ENCODE measurements around the gene ATG13.
"Not testable (repeated sequence)": the region's sequence is repeated elsewhere in the genome, so short reads cannot be mapped to it uniquely, and the experiment has no call there.

The ATG13 gene

GRCh38 chr11:46617134-46617971 lies at the start of gene ATG13, which contains the start of gene HARBI1:
Gene ATG13 (plus strand): TSS chr11:46617553. CDS start chr11:46644292, 26,739 bp downstream.
Gene HARBI1 (minus strand): TSS chr11:46617227. CDS start chr11:46616237, 990 bp downstream.
- peak; percentile 94 for DNase-seq (ENCODE audit: low spot score)

- no peak for DNase-seq (ENCODE audit: low spot score)
Measured at GRCh38 chr11:46570790-46571398, 46.5 kb upstream of the ATG13 start.

- DNase-seq (ENCODE audit: low spot score) = no peak
Measured at GRCh38 chr11:46574656-46575055, 42.7 kb upstream of the ATG13 start.

- no peak for DNase-seq (ENCODE audit: low spot score)
Measured at GRCh38 chr11:46577058-46577457, 40.3 kb upstream of the ATG13 start.

DNA sequence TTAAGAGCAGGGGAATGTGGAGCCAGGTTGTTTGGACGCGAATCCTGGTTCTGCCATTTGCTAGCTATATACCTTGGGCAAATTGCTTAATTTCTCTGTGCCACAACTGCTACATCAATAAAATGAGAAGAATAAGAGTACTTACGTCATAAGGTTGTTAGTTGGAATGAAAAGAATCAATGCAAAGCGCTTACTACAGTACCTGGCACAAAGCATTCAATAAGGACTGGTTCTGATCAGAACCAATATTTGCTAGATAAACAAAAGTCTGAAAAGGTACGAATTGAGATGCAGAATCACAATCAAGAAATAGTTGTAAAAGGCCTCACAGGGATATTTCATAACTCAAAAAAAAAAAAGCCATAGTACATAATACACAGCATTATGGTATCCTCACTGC lies 34.8 kb upstream of the ATG13 start:
- no peak for DNase-seq (ENCODE audit: low spot score)

DNA sequence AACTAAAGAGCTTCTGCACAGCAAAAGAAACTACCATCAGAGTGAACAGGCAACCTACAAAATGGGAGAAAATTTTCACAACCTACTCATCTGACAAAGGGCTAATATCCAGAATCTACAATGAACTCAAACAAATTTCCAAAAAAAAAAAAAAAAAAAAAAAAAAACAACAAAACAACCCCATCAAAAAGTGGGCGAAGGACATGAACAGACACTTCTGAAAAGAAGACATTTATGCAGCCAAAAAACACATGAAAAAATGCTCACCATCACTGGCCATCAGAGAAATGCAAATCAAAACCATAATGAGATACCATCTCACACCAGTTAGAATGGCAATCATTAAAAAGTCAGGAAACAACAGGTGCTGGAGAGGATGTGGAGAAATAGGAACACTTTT lies 33.8 kb upstream of the ATG13 start:
- not testable (repeated sequence) for DNase-seq (ENCODE audit: low spot score)

GRCh38 chr11:46588131-46588530 lies 29.2 kb upstream of the ATG13 start:
- DNase-seq (ENCODE audit: low spot score) = no peak

GRCh38 chr11:46588915-46589314 lies 28.4 kb upstream of the ATG13 start:
- DNase-seq (ENCODE audit: low spot score) = no peak

- no peak for DNase-seq (ENCODE audit: low spot score)
Measured at GRCh38 chr11:46590740-46591605, 26.4 kb upstream of the ATG13 start.

DNA sequence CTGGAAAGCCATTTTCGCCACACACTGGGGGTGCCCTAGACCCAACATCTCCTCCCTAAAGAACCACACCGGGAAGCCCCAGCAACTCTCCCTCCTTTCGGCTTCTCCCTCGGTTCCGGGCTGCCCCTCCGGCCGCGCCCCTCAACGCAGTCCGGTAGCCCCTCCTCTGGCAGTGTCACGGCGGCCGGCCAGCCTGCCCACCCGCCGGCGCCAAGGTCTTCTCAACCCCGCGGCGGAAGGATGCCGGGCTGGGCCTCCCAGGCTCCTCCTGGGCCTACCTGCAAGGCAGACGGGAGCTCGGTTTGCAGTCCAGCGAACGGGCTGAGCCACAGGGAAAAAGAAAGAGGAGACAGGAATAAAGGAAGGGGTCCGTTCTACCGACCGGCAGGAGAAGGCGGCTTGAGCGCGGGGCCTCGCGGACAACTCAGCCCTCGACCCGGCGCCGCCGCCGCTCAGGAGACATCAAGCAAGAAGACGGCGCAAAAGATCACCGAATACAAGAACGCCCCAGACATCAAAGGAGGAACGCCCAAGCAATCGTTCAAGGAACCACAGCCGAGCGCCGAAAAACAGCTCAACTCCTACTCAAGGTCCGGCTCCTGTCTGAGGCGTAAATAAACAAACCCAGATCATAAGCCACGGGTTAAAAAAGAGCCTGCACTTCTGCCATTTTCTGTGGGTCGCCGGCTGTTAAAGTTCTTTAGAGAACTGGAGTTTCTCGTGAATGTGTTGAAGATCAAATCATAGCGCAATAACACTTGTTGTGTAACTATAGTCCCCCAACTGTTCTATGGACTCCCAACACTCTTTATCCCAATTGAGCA lies 23.6 kb upstream of the ATG13 start, which contains the start of gene AMBRA1:
Gene AMBRA1 (minus strand): TSS at position 474 of the 824 bp plus-strand sequence. CDS start 45,643 bp downstream, outside the sequence.
- DNase-seq (ENCODE audit: low spot score) = peak; percentile 81

DNA sequence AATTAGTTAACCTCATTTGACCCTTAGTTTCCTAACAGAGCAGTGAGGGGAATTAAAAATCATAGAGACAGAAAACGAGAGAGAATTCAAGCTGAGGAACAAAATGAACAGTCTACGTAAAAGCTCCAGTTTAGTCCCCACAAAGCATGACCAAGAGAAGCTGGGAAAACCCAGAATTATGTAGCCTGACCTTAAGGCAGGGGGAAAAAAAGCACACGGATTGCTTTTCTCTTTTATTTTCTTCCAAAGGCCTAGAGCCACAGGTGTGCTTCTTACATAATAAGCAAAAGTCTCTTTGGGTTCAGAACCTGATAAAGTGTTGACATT lies 23.0 kb upstream of the ATG13 start:
- no peak for DNase-seq (ENCODE audit: low spot score)

DNA sequence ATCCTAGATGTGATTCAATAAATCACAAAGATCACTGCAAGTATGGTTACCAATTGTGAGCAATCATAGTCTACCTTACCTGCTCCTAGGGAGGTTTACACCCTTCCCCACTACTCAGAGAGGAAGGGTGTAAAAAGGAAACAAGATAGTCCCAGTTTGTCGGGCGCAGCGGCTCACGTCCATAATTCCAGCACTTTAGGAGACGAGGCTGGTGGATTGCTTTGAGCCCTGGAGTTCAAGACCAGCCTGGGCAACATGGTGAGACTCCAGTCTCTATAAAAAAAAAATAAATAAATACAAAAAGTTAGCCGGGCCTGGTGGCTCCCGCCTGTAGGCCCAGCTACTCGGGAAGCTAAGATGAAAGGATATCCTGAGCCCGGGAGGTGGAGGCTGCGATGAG lies 22.6 kb upstream of the ATG13 start:
- DNase-seq (ENCODE audit: low spot score) = no peak

DNA sequence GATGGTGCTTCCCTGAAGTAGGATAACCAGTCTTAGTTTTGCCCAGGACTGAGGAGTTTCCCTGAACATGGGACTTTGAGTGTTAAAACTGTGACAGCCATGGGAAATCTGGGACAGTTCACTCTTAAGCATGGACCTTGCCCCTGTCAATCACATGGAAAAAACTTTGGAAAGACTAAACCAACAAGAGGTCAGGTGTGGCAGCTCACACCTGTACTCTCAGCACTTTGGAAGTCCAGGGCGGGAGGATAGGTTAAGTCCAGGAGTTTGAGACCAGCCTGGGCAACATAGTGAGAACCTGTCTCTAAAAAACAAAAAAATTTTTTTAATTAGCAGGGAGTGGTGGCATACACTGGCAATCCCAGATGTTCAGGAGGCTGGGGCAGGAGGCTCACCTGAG lies 20.2 kb upstream of the ATG13 start:
- no peak for DNase-seq (ENCODE audit: low spot score)

- no peak for DNase-seq (ENCODE audit: low spot score)
Measured at GRCh38 chr11:46597609-46598219, 19.6 kb upstream of the ATG13 start.

DNA sequence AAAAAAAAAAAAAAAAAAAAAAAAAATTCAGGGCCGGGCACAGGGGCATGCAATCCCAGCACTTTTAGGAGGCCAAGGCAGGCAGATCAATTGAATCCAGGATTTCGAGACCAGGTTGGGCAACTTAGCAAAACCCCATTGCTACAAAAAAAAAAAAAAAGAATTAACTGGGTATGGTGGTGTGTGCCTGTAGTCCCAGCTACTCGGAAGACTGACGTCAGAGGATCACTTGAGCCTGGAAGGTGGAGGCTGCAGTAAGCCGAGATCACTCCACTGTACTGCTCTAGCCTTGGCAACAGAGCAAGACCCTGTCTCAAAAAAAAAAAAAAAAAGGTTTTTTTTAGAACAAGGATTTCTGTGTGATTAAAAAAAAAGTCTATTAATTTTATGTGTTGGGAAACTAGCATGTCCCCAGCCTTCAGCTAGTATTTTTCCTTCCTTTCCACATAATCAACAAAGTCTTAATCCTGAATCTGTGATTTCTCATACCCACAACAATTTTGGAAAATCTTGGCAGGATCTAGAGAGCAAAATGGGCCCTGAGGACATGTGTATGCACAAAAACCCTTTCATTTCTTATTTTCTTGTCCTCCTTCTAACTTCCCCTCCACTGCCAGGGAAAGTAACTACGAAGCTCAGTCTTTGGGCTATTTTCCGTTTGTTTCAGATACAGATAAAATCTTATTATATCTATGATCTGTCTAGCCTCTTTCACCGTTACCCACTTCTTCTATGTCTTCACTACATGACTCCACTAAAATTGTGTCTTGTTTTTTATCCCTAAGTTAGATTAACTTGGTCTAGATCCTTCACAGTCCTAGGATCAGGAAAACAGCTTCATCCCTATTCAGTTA lies 17.8 kb upstream of the ATG13 start:
- DNase-seq (ENCODE audit: low spot score) = no peak

DNA sequence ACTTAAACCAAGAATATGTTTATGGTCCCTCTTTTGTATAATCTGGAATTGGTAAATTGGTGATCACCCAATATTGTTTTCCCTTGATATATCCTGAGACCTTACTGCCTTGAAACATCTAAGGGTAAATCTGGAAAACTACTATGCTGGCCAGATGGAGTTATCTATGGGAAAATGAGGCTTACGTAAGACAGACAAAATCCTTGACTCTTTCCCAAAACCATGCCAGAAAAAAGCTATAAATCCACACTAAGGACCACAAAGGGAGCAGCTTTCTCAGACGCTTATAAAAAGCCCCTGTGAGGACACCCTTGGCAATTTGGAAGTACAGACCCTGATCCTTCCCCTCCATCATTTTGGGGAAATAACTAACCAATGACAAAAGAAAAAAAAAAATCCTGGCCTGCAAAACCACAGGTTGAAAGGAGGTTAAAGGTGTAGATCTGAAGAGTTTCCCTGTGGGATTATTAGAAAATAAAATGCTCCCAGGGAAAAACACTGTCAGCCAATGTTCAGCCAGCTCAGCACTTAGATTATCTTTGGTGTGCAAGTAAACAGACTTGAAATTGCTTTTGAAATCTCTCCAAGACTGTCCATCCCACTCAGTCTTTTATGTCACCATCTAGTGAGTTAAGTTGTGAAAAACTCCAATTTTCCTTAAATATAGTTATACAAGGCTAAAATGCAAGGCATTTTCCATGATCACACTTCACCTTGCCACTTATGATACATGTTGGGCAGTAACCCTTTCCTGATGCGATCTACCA lies 17.0 kb upstream of the ATG13 start:
- DNase-seq (ENCODE audit: low spot score) = no peak

GRCh38 chr11:46601129-46601528 lies 16.2 kb upstream of the ATG13 start:
- DNase-seq (ENCODE audit: low spot score) = no peak

DNA sequence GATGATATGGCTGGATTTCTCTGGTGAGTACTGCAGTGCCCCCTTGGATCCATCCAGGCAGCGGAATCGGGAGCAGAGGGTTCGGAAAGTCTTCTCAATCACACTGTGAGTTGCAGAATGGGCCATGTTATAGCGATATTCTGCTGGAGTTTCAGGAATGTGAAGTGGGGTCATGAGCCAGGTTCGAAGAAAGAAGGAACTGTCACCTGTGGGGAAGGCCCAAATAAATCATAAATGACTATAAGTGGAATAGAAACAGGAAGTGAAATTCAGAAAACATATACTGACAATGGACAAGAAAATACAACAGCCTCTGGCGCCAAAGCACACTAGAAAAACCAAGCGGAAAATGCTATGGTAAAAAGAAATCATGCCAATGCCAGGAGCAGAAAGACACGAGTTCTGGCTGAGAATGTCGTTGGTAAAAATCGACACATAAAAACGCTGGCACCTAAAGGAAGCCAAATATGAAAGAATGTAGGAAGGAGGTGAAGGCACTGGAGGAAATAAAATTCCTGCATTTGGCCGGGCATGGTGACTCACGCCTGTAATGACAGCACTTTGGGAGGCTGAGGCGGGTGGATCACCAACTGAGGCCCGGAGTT lies 13.5 kb upstream of the ATG13 start:
- no peak for DNase-seq (ENCODE audit: low spot score)

DNA sequence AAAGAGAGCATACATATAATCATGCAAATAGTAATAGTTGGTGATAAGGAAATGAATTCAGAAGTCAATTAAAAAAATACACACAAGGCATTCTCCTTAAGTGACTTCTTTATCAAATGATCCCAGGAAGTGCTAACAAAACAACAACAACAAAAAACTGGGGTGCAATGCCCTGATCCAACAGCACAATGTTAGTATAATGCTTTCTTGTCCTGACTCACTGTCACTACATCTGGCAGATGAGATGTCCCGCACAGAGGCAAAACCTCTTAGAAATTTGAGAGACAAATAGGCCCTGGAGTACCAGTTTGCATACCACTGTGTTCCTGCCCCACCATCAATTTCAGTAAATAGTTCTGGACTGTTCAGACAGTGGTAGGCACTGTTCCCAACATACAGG lies 12.6 kb upstream of the ATG13 start:
- no peak for DNase-seq (ENCODE audit: low spot score)
